Skeletal muscle satellite cell (primary cell): ENCODE results near the gene NEFH.

Experiments used
- H3K27me3 ChIP-seq: 2 replicates; pipeline ENCODE4 v1.7.0; 2013; ENCODE audit warnings: low read length; ENCODE audit not compliant: control insufficient read depth, insufficient read depth
- H3K36me3 ChIP-seq: 2 replicates; pipeline ENCODE4 v1.7.0; 2013; ENCODE audit warnings: mild to moderate bottlenecking, control low read depth, low read length; ENCODE audit not compliant: insufficient read depth
- H3K4me1 ChIP-seq: 2 replicates; pipeline ENCODE4 v1.7.0; 2013; ENCODE audit warnings: low read length; ENCODE audit not compliant: control insufficient read depth, insufficient read depth
- H3K4me2 ChIP-seq: 2 replicates; pipeline ENCODE4 v1.7.0; 2013; ENCODE audit warnings: mild to moderate bottlenecking, low read length
- H3K4me3 ChIP-seq: 2 replicates; pipeline ENCODE4 v1.7.0; 2013; ENCODE audit warnings: low read length
- H3K9ac ChIP-seq: 2 replicates; pipeline ENCODE4 v1.7.0; 2013; ENCODE audit warnings: mild to moderate bottlenecking, low read depth, low read length, moderate library complexity
- H3K9me3 ChIP-seq: replicated peaks from 2 replicates; pipeline ENCODE4 v1.7.0; 2013; ENCODE audit warnings: mild to moderate bottlenecking, control low read depth, low read length

Gene NEFH

GRCh38 chr22:29447906-29448305 is 32.1 kb upstream of the NEFH start:
- H3K4me2 ChIP-seq, result no peak overlapping the region
- no peaks in the 10 kb centered on the region for H3K9me3 ChIP-seq
- H3K4me1 ChIP-seq, result no peaks in the 10 kb centered on the region
- H3K27me3 ChIP-seq, result peaks cover 12% of the 10 kb centered on the region
- H3K4me3 ChIP-seq, result no peak overlapping the region
- no peaks in the 10 kb centered on the region for H3K36me3 ChIP-seq
- no peak overlapping the region for H3K9ac ChIP-seq

- H3K9ac ChIP-seq, result no peak overlapping the region
- H3K27me3 ChIP-seq, result peaks cover 4% of the 10 kb centered on the region
- H3K36me3 ChIP-seq, result no peaks in the 10 kb centered on the region
- H3K4me2 ChIP-seq, result no peak overlapping the region
- H3K4me3 ChIP-seq, result no peak overlapping the region
- no peaks in the 10 kb centered on the region for H3K4me1 ChIP-seq
- no peaks in the 10 kb centered on the region for H3K9me3 ChIP-seq
Observed at GRCh38 chr22:29449296-29449875, 30.6 kb upstream of the NEFH start.

GRCh38 chr22:29450222-29450621 is 29.8 kb upstream of the NEFH start:
- Histone ChIP-seq H3K36me3 (no peaks in the 10 kb centered on the region), H3K9me3 (no peaks in the 10 kb centered on the region), H3K4me2 (no peak overlapping the region), H3K27me3 (peaks cover 4% of the 10 kb centered on the region), H3K4me1 (no peaks in the 10 kb centered on the region), H3K9ac (no peak overlapping the region), H3K4me3 (no peak overlapping the region)

- Histone ChIP-seq H3K4me1 (no peaks in the 10 kb centered on the region), H3K4me3 (no peak overlapping the region), H3K9me3 (no peaks in the 10 kb centered on the region), H3K36me3 (no peaks in the 10 kb centered on the region), H3K4me2 (no peak overlapping the region), H3K27me3 (peaks cover 10% of the 10 kb centered on the region), H3K9ac (no peak overlapping the region)
Observed at GRCh38 chr22:29451863-29452262, 28.2 kb upstream of the NEFH start.

GRCh38 chr22:29454276-29454675 is 25.7 kb upstream of the NEFH start:
- Histone ChIP-seq H3K4me3 (no peak overlapping the region), H3K9ac (no peak overlapping the region), H3K9me3 (no peaks in the 10 kb centered on the region), H3K4me2 (no peak overlapping the region), H3K36me3 (no peaks in the 10 kb centered on the region), H3K27me3 (peaks cover 10% of the 10 kb centered on the region), H3K4me1 (no peaks in the 10 kb centered on the region)

GRCh38 chr22:29456211-29456671 is 23.8 kb upstream of the NEFH start:
- Histone ChIP-seq H3K36me3 (no peaks in the 10 kb centered on the region), H3K9ac (no peak overlapping the region), H3K4me1 (no peaks in the 10 kb centered on the region), H3K4me3 (no peak overlapping the region), H3K27me3 (peaks cover 10% of the 10 kb centered on the region), H3K4me2 (no peak overlapping the region), H3K9me3 (no peaks in the 10 kb centered on the region)

GRCh38 chr22:29457730-29458129 is 22.3 kb upstream of the NEFH start:
- no peak overlapping the region for H3K9ac ChIP-seq
- H3K4me2 ChIP-seq, result no peak overlapping the region
- peaks cover 10% of the 10 kb centered on the region for H3K27me3 ChIP-seq
- H3K36me3 ChIP-seq, result no peaks in the 10 kb centered on the region
- H3K4me1 ChIP-seq, result no peaks in the 10 kb centered on the region
- no peak overlapping the region for H3K4me3 ChIP-seq
- H3K9me3 ChIP-seq, result no peaks in the 10 kb centered on the region

GRCh38 chr22:29458551-29458950 is 21.5 kb upstream of the NEFH start:
- Histone ChIP-seq H3K4me2 (no peak overlapping the region), H3K9ac (no peak overlapping the region), H3K4me3 (no peak overlapping the region)

GRCh38 chr22:29459773-29460172 is 20.2 kb upstream of the NEFH start:
- Histone ChIP-seq H3K4me1 (no peaks in the 10 kb centered on the region), H3K36me3 (no peaks in the 10 kb centered on the region), H3K9me3 (no peaks in the 10 kb centered on the region), H3K4me3 (no peak overlapping the region), H3K4me2 (no peak overlapping the region), H3K9ac (no peak overlapping the region), H3K27me3 (peaks cover 7% of the 10 kb centered on the region)

More at GRCh38 chr22:29458551-29458950, 21.5 kb upstream of the NEFH start:
- H3K9me3 ChIP-seq, result no peaks in the 10 kb centered on the region
- no peaks in the 10 kb centered on the region for H3K36me3 ChIP-seq
- H3K27me3 ChIP-seq, result peaks cover 10% of the 10 kb centered on the region
- no peaks in the 10 kb centered on the region for H3K4me1 ChIP-seq

- no peaks in the 10 kb centered on the region for H3K9me3 ChIP-seq
- H3K4me3 ChIP-seq, result no peak overlapping the region
- H3K27me3 ChIP-seq, result peaks cover 3% of the 10 kb centered on the region
- H3K4me2 ChIP-seq, result no peak overlapping the region
- H3K36me3 ChIP-seq, result no peaks in the 10 kb centered on the region
- no peak overlapping the region for H3K9ac ChIP-seq
- H3K4me1 ChIP-seq, result no peaks in the 10 kb centered on the region
Observed at GRCh38 chr22:29461263-29461662, 18.8 kb upstream of the NEFH start.

- no peak overlapping the region for H3K9ac ChIP-seq
- peaks cover 11% of the 10 kb centered on the region for H3K27me3 ChIP-seq
- H3K36me3 ChIP-seq, result no peaks in the 10 kb centered on the region
- no peak overlapping the region for H3K4me2 ChIP-seq
- H3K4me3 ChIP-seq, result no peak overlapping the region
- H3K4me1 ChIP-seq, result no peaks in the 10 kb centered on the region
- no peaks in the 10 kb centered on the region for H3K9me3 ChIP-seq
Observed at GRCh38 chr22:29463629-29464028, 16.4 kb upstream of the NEFH start.

GRCh38 chr22:29464581-29464980 is 15.4 kb upstream of the NEFH start:
- H3K4me2 ChIP-seq, result no peak overlapping the region
- peaks cover 20% of the 10 kb centered on the region for H3K27me3 ChIP-seq
- H3K4me1 ChIP-seq, result no peaks in the 10 kb centered on the region
- H3K36me3 ChIP-seq, result no peaks in the 10 kb centered on the region
- no peak overlapping the region for H3K4me3 ChIP-seq
- H3K9ac ChIP-seq, result no peak overlapping the region
- H3K9me3 ChIP-seq, result no peaks in the 10 kb centered on the region
